Measurements from ENCODE around the gene AS3MT.

DNA sequence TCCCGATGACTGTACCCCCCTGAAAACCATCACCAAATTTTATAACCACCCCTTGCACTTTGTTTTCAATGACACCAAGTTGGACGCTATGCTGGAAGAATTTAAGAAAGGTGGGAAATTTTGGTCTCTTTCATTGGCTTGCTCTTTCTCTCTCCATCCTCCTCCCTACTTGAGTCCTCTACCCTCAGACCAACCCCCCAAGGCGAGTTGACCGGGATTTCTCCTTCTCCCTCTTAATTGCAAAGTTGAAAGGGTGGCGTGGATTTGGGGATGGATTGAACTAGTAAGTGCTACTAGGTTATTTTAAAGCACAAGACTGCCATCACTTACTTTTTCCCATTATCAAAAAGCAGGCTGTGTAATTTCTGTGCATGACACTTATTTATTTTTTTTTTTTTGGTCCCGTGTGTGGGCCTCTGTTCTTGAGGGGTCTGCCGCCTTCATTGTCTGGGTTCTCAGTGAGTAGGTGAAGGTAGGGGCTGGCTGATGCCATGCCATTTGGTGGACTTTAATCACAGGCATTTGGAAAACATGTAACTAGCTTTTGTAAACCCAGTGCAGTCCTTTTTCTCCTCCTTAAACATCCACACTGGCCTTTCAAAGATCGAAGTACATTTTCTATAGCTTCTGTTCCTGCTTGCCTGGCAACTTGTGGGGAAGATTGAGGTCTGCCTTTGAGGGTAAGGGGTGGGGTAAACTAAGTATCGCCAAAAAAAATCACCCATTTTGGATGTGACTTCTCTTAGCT, 50.9 kb downstream of the AS3MT start:
- TF ChIP-seq, protein P1, sequence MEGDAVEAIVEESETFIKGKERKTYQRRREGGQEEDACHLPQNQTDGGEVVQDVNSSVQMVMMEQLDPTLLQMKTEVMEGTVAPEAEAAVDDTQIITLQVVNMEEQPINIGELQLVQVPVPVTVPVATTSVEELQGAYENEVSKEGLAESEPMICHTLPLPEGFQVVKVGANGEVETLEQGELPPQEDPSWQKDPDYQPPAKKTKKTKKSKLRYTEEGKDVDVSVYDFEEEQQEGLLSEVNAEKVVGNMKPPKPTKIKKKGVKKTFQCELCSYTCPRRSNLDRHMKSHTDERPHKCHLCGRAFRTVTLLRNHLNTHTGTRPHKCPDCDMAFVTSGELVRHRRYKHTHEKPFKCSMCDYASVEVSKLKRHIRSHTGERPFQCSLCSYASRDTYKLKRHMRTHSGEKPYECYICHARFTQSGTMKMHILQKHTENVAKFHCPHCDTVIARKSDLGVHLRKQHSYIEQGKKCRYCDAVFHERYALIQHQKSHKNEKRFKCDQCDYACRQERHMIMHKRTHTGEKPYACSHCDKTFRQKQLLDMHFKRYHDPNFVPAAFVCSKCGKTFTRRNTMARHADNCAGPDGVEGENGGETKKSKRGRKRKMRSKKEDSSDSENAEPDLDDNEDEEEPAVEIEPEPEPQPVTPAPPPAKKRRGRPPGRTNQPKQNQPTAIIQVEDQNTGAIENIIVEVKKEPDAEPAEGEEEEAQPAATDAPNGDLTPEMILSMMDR (conservative IDR thresholded peaks at IDR 0.05): no peak
- no peak for TF ChIP-seq ZFX (IDR thresholded peaks at IDR 0.05)

All from C4-2B (cell line).